Ovary (tissue), 9 donors: ENCODE results near the gene RAB4A. TPM values are rescaled to one million over a fixed set of nuclear protein-coding genes. Genes with fewer than 3 reads are reported as not detected.

Experiments
- DNase-seq, 5 donors: peaks; one replicate each; pipeline ENCODE4 v3.0.0-alpha.2; 2019 to 2020
- H3K27ac ChIP-seq, 2 donors: fragments of 200-600 bp; one replicate each; pipeline versions ENCODE4 v1.5.1 to v1.8.0; 2019 to 2022
- H3K27me3 ChIP-seq: fragments of 200-600 bp; one replicate; pipeline ENCODE4 v1.8.0; 2022
- H3K36me3 ChIP-seq: fragments of 200-600 bp; sonication (generic); one replicate; pipeline ENCODE4 v1.5.1; 2019
- H3K4me1 ChIP-seq: one replicate; pipeline ENCODE4 v1.8.1; 2013; ENCODE audit warnings: mild to moderate bottlenecking, moderate library complexity; ENCODE audit not compliant: insufficient read depth
- H3K4me3 ChIP-seq: fragments of 200-600 bp; sonication (generic); one replicate; pipeline ENCODE4 v1.5.1; 2017
- H3K9me3 ChIP-seq, 2 donors: fragments of 200-600 bp in 1 of 2; sonication (generic) in 1 of 2; one replicate each; pipeline versions ENCODE4 v1.5.1 to v1.8.1; 2013 to 2019; ENCODE audit warnings: mild to moderate bottlenecking in 1 of 2, moderate library complexity in 1 of 2
- CTCF ChIP-seq, 3 donors: fragments of 450-650 bp in 2 of 3; fragments of 200-600 bp in 1 of 3; IDR thresholded peaks; one replicate each; pipeline versions ENCODE4 v1.5.1 to v1.8.0; 2016 to 2022; ENCODE audit warnings: antibody characterized with exemption in 3 of 3, mild to moderate bottlenecking in 1 of 3
- EP300 ChIP-seq: sonication (generic); formaldehyde crosslinking; IDR thresholded peaks from one replicate; pipeline ENCODE4 v1.6.1; 2017; ENCODE audit warnings: antibody characterized with exemption
- POLR2A ChIP-seq: fragments of 450-650 bp; IDR thresholded peaks from one replicate; pipeline ENCODE4 v1.6.1; 2017; ENCODE audit warnings: antibody characterized with exemption, mild to moderate bottlenecking, moderate library complexity
- WGBS, 3 donors: extraction: QIAGEN DNeasy Blood & Tissue Kit in 1 of 3; methylation state at CpG; one replicate each; pipeline versions ENCODE4 v1.1.5 to v1.1.7; 2013 to 2017; 5-methylcytosine and 5-hydroxymethylcytosine counted together
- intact Hi-C, 4 donors: fragments of 100-400 bp; cut with DNase I; formaldehyde crosslinking; loops; one replicate each; pipeline versions ENCODE4 v1.11.0 to v1.15.1; 2022 to 2023
- polyA plus RNA-seq, 2 donors: library from polyadenylated mRNA; stranded (reverse); fragments of 200-250 nt in 1 of 2; fragments of 350-450 nt in 1 of 2; fragmentation: Illumina TruSeq in 1 of 2; extraction: RNeasy Lipid Tissue Mini Kit (QIAGEN cat#74804) in 1 of 2; gene quantifications; one replicate each; pipeline ENCODE4 v1.2.3, GENCODE V29; 2013 to 2014
- total RNA-seq, 7 donors: library from RNA; depleted of rRNA in 2 of 7; stranded (reverse); fragments of >200 nt in 2 of 7; fragmentation: NEBNext Ultra II Directional in 3 of 7; extraction: Animal tissue kit (Norgen Biotek cat#: 25700) in 3 of 7; gene quantifications; one replicate each; pipeline versions ENCODE4 v1.1.0 to v1.2.4, GENCODE V29; 2016 to 2023
- donor health status: DM: no; HTN: no; CAD: no; lungs with moderate emphysema.
- donor health status: DM: no; HTN: no; CAD: no.
- donor health status: Bipolar disorder and iron deficiency.
- donor health status: DM: yes; HTN: yes; CAD: no.
- donor health status: DM: no; HTN: no; CAD: no.
- donor health status: DM: yes; HTN: yes; CAD: no.

RAB4A gene
- total and polyA plus RNA-seq, 9 donors: 19.5 to 69.2 (median 44.3) TPM

- peaks cover 2% of the 10 kb centered on the region for H3K4me1 ChIP-seq
- DNase-seq: no peak
- no peaks in the 10 kb centered on the region for H3K36me3 ChIP-seq
- no peaks in the 10 kb centered on the region for H3K9me3 ChIP-seq
- WGBS, 3 donors: 88 to 92% (median 92%) methylated on average over 3 of the region's 3 CpGs
- intact Hi-C loops: no loop called here
- H3K4me3 ChIP-seq: no peak overlapping the region
- TF ChIP-seq CTCF (IDR thresholded peaks at IDR 0.05): no peak
- TF ChIP-seq POLR2A: no peak
- no peak for TF ChIP-seq EP300
- H3K27me3 ChIP-seq: no peaks in the 10 kb centered on the region
- no peak overlapping the region for H3K27ac ChIP-seq
These were observed 12.3 kb downstream of the RAB4A start for GRCh38 chr1:229283183-229283611.

DNA sequence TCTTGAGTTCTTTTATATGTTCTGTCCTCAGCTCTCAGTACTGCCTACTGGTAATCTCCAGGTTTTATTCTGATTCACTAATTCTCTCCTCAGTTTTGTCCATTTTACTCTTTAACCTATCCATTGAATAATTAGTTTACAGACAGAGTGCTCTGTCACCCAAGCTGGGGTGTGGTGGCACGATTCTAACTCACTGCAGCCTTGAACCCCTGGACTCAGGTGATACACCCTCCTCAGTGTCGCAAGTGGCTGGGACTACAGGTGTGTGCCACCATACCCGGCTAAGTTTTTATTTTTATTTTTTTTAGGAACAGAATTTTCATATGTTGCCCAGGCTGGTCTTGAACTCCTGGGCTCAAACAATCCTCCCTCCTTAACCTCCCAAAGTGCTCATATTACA is 14.0 kb downstream of the RAB4A start:
- Histone ChIP-seq H3K27me3 (no peaks in the 10 kb centered on the region), H3K27ac (no peak overlapping the region), H3K4me3 (no peak overlapping the region), H3K9me3 (no peaks in the 10 kb centered on the region), H3K36me3 (no peaks in the 10 kb centered on the region), H3K4me1 (peaks cover 2% of the 10 kb centered on the region)
- DNase-seq: no peak
- 92 to 95% (median 95%) methylated on average over 3 of the region's 3 CpGs for WGBS, 3 donors
- TF ChIP-seq CTCF (IDR thresholded peaks at IDR 0.05): no peak
- TF ChIP-seq POLR2A: no peak
- TF ChIP-seq EP300: no peak
- intact Hi-C loops: no loop called here

DNA sequence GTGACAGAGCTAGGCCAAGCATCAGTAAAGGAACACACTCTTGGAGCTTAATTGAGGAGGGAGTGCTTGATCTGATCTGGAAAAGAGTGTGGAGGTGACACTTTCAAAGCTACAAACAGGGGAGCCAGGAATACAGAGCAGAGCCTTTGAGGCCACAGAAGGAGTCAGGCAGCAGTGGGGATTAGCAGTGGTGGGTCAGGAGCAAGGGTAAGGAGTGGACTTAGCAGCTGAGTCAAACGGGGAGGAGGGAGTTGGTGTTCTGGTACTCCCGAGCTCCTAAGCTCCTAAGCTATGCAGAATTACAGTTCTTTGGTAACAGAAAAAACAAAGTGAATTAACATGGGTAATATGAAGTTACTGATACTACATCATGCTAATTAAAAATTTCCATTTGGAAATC is 14.5 kb downstream of the RAB4A start:
- no peak for DNase-seq
- no peaks in the 10 kb centered on the region for H3K36me3 ChIP-seq
- no peaks in the 10 kb centered on the region for H3K4me1 ChIP-seq
- H3K27me3 ChIP-seq: no peaks in the 10 kb centered on the region
- TF ChIP-seq POLR2A: no peak
- no peak for TF ChIP-seq EP300
- no peak for TF ChIP-seq CTCF (IDR thresholded peaks at IDR 0.05)
- H3K27ac ChIP-seq: no peak overlapping the region
- intact Hi-C loops: no loop called here
- 66 to 74% (median 73%) methylated on average over 2 of the region's 2 CpGs for WGBS, 3 donors
- H3K9me3 ChIP-seq: no peaks in the 10 kb centered on the region
- H3K4me3 ChIP-seq: no peak overlapping the region

DNA sequence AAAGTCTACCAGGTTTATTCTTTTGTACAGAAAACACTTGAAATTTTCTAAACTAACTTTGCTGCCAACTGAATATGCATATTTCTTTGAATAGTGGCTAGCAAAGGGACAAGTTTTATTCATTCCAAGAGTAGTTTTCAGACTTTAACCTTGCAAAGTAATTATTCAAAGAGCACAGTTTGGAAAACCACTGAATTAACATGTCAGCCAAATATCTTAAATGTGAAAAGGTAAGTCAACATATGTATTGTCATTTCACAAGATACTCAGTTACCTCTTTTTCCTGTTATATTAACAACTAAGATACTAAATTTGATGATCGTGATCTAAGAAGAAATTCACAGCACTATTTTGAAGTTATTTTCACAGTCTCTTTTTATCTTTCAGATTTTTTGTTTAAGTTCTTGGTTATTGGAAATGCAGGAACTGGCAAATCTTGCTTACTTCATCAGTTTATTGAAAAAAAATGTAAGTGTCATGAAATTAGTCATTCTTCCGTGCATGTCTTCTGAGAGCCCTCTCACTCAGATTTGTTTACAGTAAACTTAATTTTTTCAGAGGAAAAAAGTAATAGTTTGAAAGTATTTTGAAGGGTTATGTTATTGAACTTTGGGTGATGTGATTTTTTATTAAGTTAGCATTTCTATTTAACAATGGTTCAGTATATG is 15.3 kb downstream of the RAB4A start:
- TF ChIP-seq CTCF (IDR thresholded peaks at IDR 0.05) (no peak), EP300 (no peak), POLR2A (no peak)
- no peak overlapping the region for H3K4me3 ChIP-seq
- H3K36me3 ChIP-seq: no peaks in the 10 kb centered on the region
- intact Hi-C loops: no loop called here
- H3K27me3 ChIP-seq: no peaks in the 10 kb centered on the region
- no peak for DNase-seq
- 77 to 82% (median 79%) methylated on average over 2 of the region's 2 CpGs for WGBS, 3 donors
- H3K4me1 ChIP-seq: no peaks in the 10 kb centered on the region
- H3K9me3 ChIP-seq: no peaks in the 10 kb centered on the region
- no peak overlapping the region for H3K27ac ChIP-seq
